Measurements from ENCODE around the gene CHST13. TPM values are rescaled to one million over a fixed set of nuclear protein-coding genes. Genes with fewer than 3 reads are reported as not detected.

CHST13 gene
- total and polyA plus RNA-seq, 2 donors (not counting 3 experiments of a cell fraction or from before 2014, with no cell fraction given), result 0.04 TPM; not detected in 1

DNA sequence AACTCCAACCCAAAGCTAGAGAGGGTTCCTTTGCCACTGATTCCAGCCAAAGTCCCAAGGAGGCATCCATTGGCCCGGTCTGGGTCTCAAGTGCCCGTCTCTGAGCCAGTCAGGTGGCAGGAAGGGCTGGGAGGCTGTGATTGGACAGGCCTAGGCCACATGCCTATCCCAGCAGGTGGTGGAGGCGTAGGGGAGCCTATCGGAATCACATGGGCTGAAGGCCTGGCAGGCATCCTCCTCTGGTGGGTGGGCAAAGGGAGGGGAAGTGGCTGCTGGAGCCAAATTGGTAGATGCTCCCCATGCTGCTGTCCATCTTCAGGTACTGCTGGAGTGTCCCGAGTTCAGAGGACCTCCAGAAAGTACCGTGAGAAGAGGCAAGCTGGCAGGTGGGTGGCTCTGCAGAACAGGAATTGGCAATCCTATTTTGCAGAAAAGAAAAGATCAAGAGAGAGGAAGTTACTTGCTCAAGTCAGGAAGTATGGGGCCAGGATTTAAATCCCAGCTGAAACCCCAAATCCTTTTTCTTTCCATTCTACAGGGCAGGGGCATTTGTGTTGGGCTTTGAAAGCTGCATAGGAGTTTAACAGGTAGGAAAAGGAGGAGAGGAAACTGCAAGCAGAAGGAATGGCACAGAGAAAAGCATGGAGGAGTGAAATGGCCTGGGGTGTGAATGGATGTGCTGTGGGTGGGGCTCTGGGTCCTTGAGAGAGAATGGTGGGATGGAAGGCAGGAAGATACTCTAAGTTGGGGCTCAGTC is 3.7 kb downstream of the CHST13 start:
- Histone ChIP-seq H3K27ac (ENCODE audit: insufficient read depth, low read depth, low read length) (no peak overlapping the region), H3K4me3 (replicated peaks in 1 of 3; ENCODE audit: insufficient read depth in 1 of 3, low read depth in 1 of 3, low read length in 3 of 3) (no peak overlapping the region), H3K9ac (replicated peaks; ENCODE audit: extremely low read depth, insufficient read depth, low read length) (no peak overlapping the region), H3K9me1 (replicated peaks; ENCODE audit: control insufficient read depth, extremely low read depth, insufficient read depth, low read length) (no peaks in the 10 kb centered on the region), H4K20me1 (replicated peaks; ENCODE audit: control insufficient read depth, extremely low read depth, insufficient read depth, low read length) (no peaks in the 10 kb centered on the region), H3K4me2 (ENCODE audit: insufficient read depth, low read length) (no peak overlapping the region), H3K9me3 (replicated peaks; ENCODE audit: control insufficient read depth, insufficient read depth, low read length) (no peaks in the 10 kb centered on the region), H3K36me3 (ENCODE audit: control insufficient read depth in 2 of 2, extremely low read depth in 1 of 2, insufficient read depth in 2 of 2, low read length in 2 of 2) (no peaks in the 10 kb centered on the region), H3K79me2 (ENCODE audit: control insufficient read depth, insufficient read depth, low read length) (no peaks in the 10 kb centered on the region), H3K27me3 (ENCODE audit: control insufficient read depth in 2 of 2, insufficient read depth in 2 of 2, low read length in 2 of 2) (peaks cover 11 to 19% of the 10 kb centered on the region in 2 experiments), H3K4me1 (ENCODE audit: control insufficient read depth, extremely low read depth, insufficient read depth, low read length) (no peaks in the 10 kb centered on the region), H2AFZ (ENCODE audit: low read depth, low read length) (no peak overlapping the region)
- intact Hi-C loops (cut with micrococcal nuclease) (loop anchor here (10.0 kb wide), 1 partner anchor 477 kb away; no protein-coding TSS in a partner anchor), dilution Hi-C loops (cut with MboI; ENCODE audit: extremely low pct_ligation_motif_present, low sequenced_read_pairs) (no loop called here)
- CTCF ChIA-PET, result interaction anchor here (1.1 to 1.2 kb wide), 2 partner anchors 928 to 1018 kb away, joined by 3 to 5 read pairs; no protein-coding TSS in a partner anchor
- TF ChIP-seq GATA2 (IDR thresholded peaks at IDR 0.05; ENCODE audit: insufficient read depth, insufficient read length, low read depth, low read length) (no peak), FOS (IDR thresholded peaks at IDR 0.05; ENCODE audit: borderline replicate concordance, insufficient read depth, low read length) (no peak), POLR2A (IDR thresholded peaks at IDR 0.05; ENCODE audit: low read depth, low read length) (no peak), EZH2 (IDR thresholded peaks at IDR 0.05; ENCODE audit: borderline replicate concordance, low read depth, low read length, severe bottlenecking) (no peak), POLR2AphosphoS5 (IDR thresholded peaks at IDR 0.05; ENCODE audit: insufficient read depth, low read depth, low read length) (no peak), JUN (IDR thresholded peaks at IDR 0.05; ENCODE audit: borderline replicate concordance, insufficient read depth, insufficient read length, low read depth) (no peak), MYC (IDR thresholded peaks at IDR 0.05; ENCODE audit: low read depth, low read length) (no peak)
- TF ChIP-seq, protein P1, sequence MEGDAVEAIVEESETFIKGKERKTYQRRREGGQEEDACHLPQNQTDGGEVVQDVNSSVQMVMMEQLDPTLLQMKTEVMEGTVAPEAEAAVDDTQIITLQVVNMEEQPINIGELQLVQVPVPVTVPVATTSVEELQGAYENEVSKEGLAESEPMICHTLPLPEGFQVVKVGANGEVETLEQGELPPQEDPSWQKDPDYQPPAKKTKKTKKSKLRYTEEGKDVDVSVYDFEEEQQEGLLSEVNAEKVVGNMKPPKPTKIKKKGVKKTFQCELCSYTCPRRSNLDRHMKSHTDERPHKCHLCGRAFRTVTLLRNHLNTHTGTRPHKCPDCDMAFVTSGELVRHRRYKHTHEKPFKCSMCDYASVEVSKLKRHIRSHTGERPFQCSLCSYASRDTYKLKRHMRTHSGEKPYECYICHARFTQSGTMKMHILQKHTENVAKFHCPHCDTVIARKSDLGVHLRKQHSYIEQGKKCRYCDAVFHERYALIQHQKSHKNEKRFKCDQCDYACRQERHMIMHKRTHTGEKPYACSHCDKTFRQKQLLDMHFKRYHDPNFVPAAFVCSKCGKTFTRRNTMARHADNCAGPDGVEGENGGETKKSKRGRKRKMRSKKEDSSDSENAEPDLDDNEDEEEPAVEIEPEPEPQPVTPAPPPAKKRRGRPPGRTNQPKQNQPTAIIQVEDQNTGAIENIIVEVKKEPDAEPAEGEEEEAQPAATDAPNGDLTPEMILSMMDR (IDR thresholded peaks at IDR 0.05; ENCODE audit: extremely low read depth in 1 of 2, insufficient read depth in 1 of 2, low read depth in 1 of 2, low read length in 2 of 2), result no peak
- TF ChIP-seq, protein P2, sequence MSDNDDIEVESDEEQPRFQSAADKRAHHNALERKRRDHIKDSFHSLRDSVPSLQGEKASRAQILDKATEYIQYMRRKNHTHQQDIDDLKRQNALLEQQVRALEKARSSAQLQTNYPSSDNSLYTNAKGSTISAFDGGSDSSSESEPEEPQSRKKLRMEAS (IDR thresholded peaks at IDR 0.05; ENCODE audit: insufficient read depth, insufficient read length), result no peak
- POLR2A ChIA-PET, result no interaction called here
- DNase-seq (ENCODE audit: low read depth, low spot score) (no peak), FAIRE-seq (no peak)
- BruUV-seq (replicated peaks), result no TSS peak

Data from endothelial cell of umbilical vein (primary cell).